ENCODE results near the gene CDK2AP2.

- TF ChIP-seq, protein P1, sequence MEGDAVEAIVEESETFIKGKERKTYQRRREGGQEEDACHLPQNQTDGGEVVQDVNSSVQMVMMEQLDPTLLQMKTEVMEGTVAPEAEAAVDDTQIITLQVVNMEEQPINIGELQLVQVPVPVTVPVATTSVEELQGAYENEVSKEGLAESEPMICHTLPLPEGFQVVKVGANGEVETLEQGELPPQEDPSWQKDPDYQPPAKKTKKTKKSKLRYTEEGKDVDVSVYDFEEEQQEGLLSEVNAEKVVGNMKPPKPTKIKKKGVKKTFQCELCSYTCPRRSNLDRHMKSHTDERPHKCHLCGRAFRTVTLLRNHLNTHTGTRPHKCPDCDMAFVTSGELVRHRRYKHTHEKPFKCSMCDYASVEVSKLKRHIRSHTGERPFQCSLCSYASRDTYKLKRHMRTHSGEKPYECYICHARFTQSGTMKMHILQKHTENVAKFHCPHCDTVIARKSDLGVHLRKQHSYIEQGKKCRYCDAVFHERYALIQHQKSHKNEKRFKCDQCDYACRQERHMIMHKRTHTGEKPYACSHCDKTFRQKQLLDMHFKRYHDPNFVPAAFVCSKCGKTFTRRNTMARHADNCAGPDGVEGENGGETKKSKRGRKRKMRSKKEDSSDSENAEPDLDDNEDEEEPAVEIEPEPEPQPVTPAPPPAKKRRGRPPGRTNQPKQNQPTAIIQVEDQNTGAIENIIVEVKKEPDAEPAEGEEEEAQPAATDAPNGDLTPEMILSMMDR (IDR thresholded peaks at IDR 0.05; ENCODE audit: insufficient read depth, low read depth, low read length) = no peak
- TF ChIP-seq EZH2 (IDR thresholded peaks at IDR 0.05; ENCODE audit: insufficient read depth, low read length) = no peak
Measured at GRCh38 chr11:67522844-67523555, 15.0 kb upstream of the CDK2AP2 start, which contains the start of gene CABP2.

All from astrocyte (in vitro differentiated cells and primary cell).